Neural progenitor cell (in vitro differentiated cells): ENCODE measurements around the gene SLC4A5.

Experiments used
- CTCF ChIP-seq: fragments of 200-600 bp; sonication (generic); IDR thresholded peaks from 2 replicates; pipeline ENCODE4 v1.5.1; 2017; ENCODE audit warnings: antibody characterized with exemption, mild to moderate bottlenecking
- EZH2 ChIP-seq: fragments of 200-600 bp; sonication (generic); IDR thresholded peaks from 2 replicates; pipeline ENCODE4 v1.6.1; 2017; ENCODE audit warnings: antibody characterized with exemption, mild to moderate bottlenecking, moderate library complexity

GRCh38 chr2:74304332-74305148 is 38.7 kb downstream of the SLC4A5 start:
- no peak for TF ChIP-seq EZH2
- no peak for TF ChIP-seq CTCF
